Prostate gland (tissue), 2 donors: Measurements from ENCODE around the gene PDHX.

ENCODE experiments used
- POLR2A ChIP-seq: fragments of 450-650 bp; IDR thresholded peaks from one replicate; pipeline ENCODE4 v1.6.1; 2016; ENCODE audit warnings: antibody characterized with exemption, mild to moderate bottlenecking
- TF ChIP-seq, protein P1 (sequence below), 4 experiments: fragments of 200-600 bp in 2 of 4; fragments of 450-650 bp in 2 of 4; sonication (generic) in 2 of 4; IDR thresholded peaks; 1 replicate in 3 of 4; 2 replicates in 1 of 4; pipeline ENCODE4 v1.5.1; 2016 to 2019; ENCODE audit warnings: antibody characterized with exemption in 4 of 4, mild to moderate bottlenecking in 2 of 4, moderate library complexity in 2 of 4

DNA sequence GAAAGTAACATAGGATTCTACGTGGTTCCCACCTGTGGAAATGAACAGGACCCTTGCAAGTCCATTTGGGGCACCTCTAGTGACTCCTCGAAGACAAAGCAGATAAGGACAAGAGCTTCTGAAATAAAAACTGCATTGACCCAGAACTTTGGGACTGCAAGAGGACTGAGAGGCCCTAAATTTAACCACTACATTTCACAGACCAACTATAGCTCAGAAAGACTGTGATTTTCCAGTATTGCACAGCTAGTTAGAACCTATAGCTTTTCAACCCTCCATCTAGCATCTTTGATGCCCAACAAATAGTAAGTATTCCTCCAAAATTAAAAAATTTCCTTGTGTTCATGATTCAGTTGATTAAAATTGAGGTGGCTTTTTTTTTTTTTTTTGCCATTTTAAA, 114.9 kb downstream of the PDHX start:
- TF ChIP-seq, protein P1, sequence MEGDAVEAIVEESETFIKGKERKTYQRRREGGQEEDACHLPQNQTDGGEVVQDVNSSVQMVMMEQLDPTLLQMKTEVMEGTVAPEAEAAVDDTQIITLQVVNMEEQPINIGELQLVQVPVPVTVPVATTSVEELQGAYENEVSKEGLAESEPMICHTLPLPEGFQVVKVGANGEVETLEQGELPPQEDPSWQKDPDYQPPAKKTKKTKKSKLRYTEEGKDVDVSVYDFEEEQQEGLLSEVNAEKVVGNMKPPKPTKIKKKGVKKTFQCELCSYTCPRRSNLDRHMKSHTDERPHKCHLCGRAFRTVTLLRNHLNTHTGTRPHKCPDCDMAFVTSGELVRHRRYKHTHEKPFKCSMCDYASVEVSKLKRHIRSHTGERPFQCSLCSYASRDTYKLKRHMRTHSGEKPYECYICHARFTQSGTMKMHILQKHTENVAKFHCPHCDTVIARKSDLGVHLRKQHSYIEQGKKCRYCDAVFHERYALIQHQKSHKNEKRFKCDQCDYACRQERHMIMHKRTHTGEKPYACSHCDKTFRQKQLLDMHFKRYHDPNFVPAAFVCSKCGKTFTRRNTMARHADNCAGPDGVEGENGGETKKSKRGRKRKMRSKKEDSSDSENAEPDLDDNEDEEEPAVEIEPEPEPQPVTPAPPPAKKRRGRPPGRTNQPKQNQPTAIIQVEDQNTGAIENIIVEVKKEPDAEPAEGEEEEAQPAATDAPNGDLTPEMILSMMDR (IDR thresholded peaks at IDR 0.05) = no peak
- no peak for TF ChIP-seq POLR2A
